ENCODE measurements around the gene IL36G. TPM values are rescaled to one million over a fixed set of nuclear protein-coding genes. Genes with fewer than 3 reads are reported as not detected.

The IL36G gene
- total and polyA plus RNA-seq, 9 of the 15 experiments (the other 6 are each of a cell fraction or from before 2014, with no cell fraction given) = not detected

GRCh38 chr2:112944971-112945370 is 32.8 kb upstream of the IL36G start:
- H3K36me3 ChIP-seq (ENCODE audit: control insufficient read depth, insufficient read depth, low read length) = no peaks in the 10 kb centered on the region
- H2AFZ ChIP-seq (ENCODE audit: low read depth, low read length) = no peak overlapping the region
- DNase-seq (ENCODE audit: extremely low read depth in 1 of 4, low spot score in 3 of 4) (no peak), FAIRE-seq (no peak), ATAC-seq (no peak)
- CTCF ChIA-PET (ENCODE audit: low intra/inter-chr PET ratio) = no interaction called here
- no peaks in the 10 kb centered on the region for H3K9me1 ChIP-seq (ENCODE audit: control insufficient read depth, insufficient read depth, low read length)
- no peaks in the 10 kb centered on the region for H3K79me2 ChIP-seq (ENCODE audit: control insufficient read depth, insufficient read depth, low read length)
- H4K20me1 ChIP-seq (replicated peaks; ENCODE audit: control insufficient read depth, insufficient read depth, low read length) = no peaks in the 10 kb centered on the region
- intact Hi-C loops (cut with micrococcal nuclease) (loop anchor here (5.0 kb wide), 4 partner anchors 58 to 343 kb away; no protein-coding TSS in a partner anchor), in situ Hi-C loops (cut with MboI) (no loop called here)
- peaks cover 2 to 12% of the 10 kb centered on the region in 2 experiments; a peak in 3 of 5 replicates for H3K27me3 ChIP-seq (ENCODE audit: control insufficient read depth in 2 of 2, insufficient read depth in 2 of 2, low read length in 2 of 2)
- no peaks in the 10 kb centered on the region for H3K4me1 ChIP-seq (replicated peaks in 1 of 2; ENCODE audit: control insufficient read depth in 2 of 2, insufficient read depth in 2 of 2, low read length in 2 of 2)
- no TSS peak for BruUV-seq (replicated peaks)
- 0% methylated on average over 1 of the region's 1 CpG for WGBS (ENCODE audit: insufficient coverage, low coverage, missing lambda C conversion rate)
- H3K9me3 ChIP-seq (replicated peaks; ENCODE audit: control insufficient read depth, insufficient read depth, low read depth, low read length) = no peaks in the 10 kb centered on the region
- H3K4me3 ChIP-seq = no peak overlapping the region
- H3K4me2 ChIP-seq (ENCODE audit: insufficient read depth, low read length) = no peak overlapping the region
- no peak overlapping the region for H3K9ac ChIP-seq (ENCODE audit: insufficient read depth in 1 of 2, low read depth in 2 of 2, low read length in 2 of 2)
- POLR2A ChIA-PET = interaction anchor here (0.7 kb wide), 1 partner anchor 110 kb away, joined by 3 read pairs; no protein-coding TSS in a partner anchor
- TF ChIP-seq KDM1A (IDR thresholded peaks at IDR 0.05) (peak in 1 of 2 experiments; percentile 30; a peak in 1 of 4 replicates), NR3C1 (CRISPR knock-in tag; IDR thresholded peaks at IDR 0.05) (no peak), RBM25 (IDR thresholded peaks at IDR 0.05; ENCODE audit: low read depth, low read length, severe bottlenecking) (peak; percentile 80), TRIM28 (IDR thresholded peaks at IDR 0.05) (0 out of 2 replicates have a peak, but pooled peaks have one; percentile 35)
- no peak overlapping the region for H3K27ac ChIP-seq (ENCODE audit: extremely low read depth, low read depth, low read length)

- no peaks in the 10 kb centered on the region for H3K36me3 ChIP-seq (ENCODE audit: control insufficient read depth, insufficient read depth, low read length)
- H4K20me1 ChIP-seq (replicated peaks; ENCODE audit: control insufficient read depth, insufficient read depth, low read length) = no peaks in the 10 kb centered on the region
- no peaks in the 10 kb centered on the region for H3K9me1 ChIP-seq (ENCODE audit: control insufficient read depth, insufficient read depth, low read length)
- peaks cover 2 to 12% of the 10 kb centered on the region in 2 experiments; a peak in 3 of 5 replicates for H3K27me3 ChIP-seq (ENCODE audit: control insufficient read depth in 2 of 2, insufficient read depth in 2 of 2, low read length in 2 of 2)
- no peak overlapping the region for H2AFZ ChIP-seq (ENCODE audit: low read depth, low read length)
- H3K9ac ChIP-seq (ENCODE audit: insufficient read depth in 1 of 2, low read depth in 2 of 2, low read length in 2 of 2) = no peak overlapping the region
- no peaks in the 10 kb centered on the region for H3K79me2 ChIP-seq (ENCODE audit: control insufficient read depth, insufficient read depth, low read length)
- WGBS (ENCODE audit: insufficient coverage, low coverage, missing lambda C conversion rate) = 0% methylated on average over 2 of the region's 2 CpGs
- H3K9me3 ChIP-seq (replicated peaks; ENCODE audit: control insufficient read depth, insufficient read depth, low read depth, low read length) = no peaks in the 10 kb centered on the region
- DNase-seq (ENCODE audit: extremely low read depth in 1 of 4, low spot score in 3 of 4) (no peak), FAIRE-seq (no peak), ATAC-seq (no peak)
- no peak overlapping the region for H3K27ac ChIP-seq (ENCODE audit: extremely low read depth, low read depth, low read length)
- H3K4me2 ChIP-seq (ENCODE audit: insufficient read depth, low read length) = no peak overlapping the region
- POLR2A ChIA-PET = interaction anchor here (2.1 kb wide), 1 partner anchor 10 kb away, joined by 6 read pairs; no protein-coding TSS in a partner anchor
- no peak overlapping the region for H3K4me3 ChIP-seq
- BruUV-seq (replicated peaks) = no TSS peak
- H3K4me1 ChIP-seq (replicated peaks in 1 of 2; ENCODE audit: control insufficient read depth in 2 of 2, insufficient read depth in 2 of 2, low read length in 2 of 2) = no peaks in the 10 kb centered on the region
- in situ Hi-C loops (cut with MboI) = no loop called here
- CTCF ChIA-PET (ENCODE audit: low intra/inter-chr PET ratio) = no interaction called here
- intact Hi-C loops (cut with micrococcal nuclease) = no loop called here
- no peak for TF ChIP-seq ZC3H11A (IDR thresholded peaks at IDR 0.05; ENCODE audit: low read depth, low read length)
- TF ChIP-seq SAP30 (IDR thresholded peaks at IDR 0.05; ENCODE audit: borderline replicate concordance, insufficient read depth, low read depth, low read length, poor library complexity, severe bottlenecking) = no peak
These were observed 31.7 kb upstream of the IL36G start for GRCh38 chr2:112946086-112946485.

Measured in K562 (cell line).